Transverse colon (tissue), 4 donors: Measurements from ENCODE around the gene DACT3. TPM values are rescaled to one million over a fixed set of nuclear protein-coding genes. Genes with fewer than 3 reads are reported as not detected.

Source experiments
- DNase-seq: peaks from one replicate; pipeline ENCODE4 v3.0.0-alpha.2; 2019
- H3K27ac ChIP-seq, 4 donors: fragments of 200-600 bp; sonication (generic); 2 replicates each; pipeline ENCODE4 v1.5.1; 2016 to 2018; ENCODE audit warnings: inconsistent platforms in 4 of 4
- H3K27me3 ChIP-seq: fragments of 200-600 bp; sonication (generic); 2 replicates; pipeline ENCODE4 v1.5.1; 2017; ENCODE audit warnings: inconsistent platforms
- H3K36me3 ChIP-seq, 4 donors: fragments of 200-600 bp; sonication (generic); 2 replicates each; pipeline ENCODE4 v1.5.1; 2017 to 2019; ENCODE audit warnings: inconsistent platforms in 4 of 4
- H3K4me1 ChIP-seq, 4 donors: fragments of 200-600 bp; sonication (generic); 2 replicates each; pipeline ENCODE4 v1.5.1; 2017 to 2020; ENCODE audit warnings: inconsistent platforms in 4 of 4
- H3K4me3 ChIP-seq, 4 donors: fragments of 200-600 bp; sonication (generic); 1 replicate in 1 of 4; 2 replicates in 3 of 4; pipeline versions ENCODE4 v1.5.1 to v1.6.1; 2017 to 2019; ENCODE audit warnings: inconsistent platforms in 4 of 4
- H3K9me3 ChIP-seq, 2 donors: fragments of 200-600 bp; sonication (generic); 2 replicates each; pipeline ENCODE4 v1.5.1; 2017 to 2019; ENCODE audit warnings: inconsistent platforms in 2 of 2
- EP300 ChIP-seq: sonication (generic); formaldehyde crosslinking; IDR thresholded peaks from one replicate; pipeline ENCODE4 v1.6.1; 2017; ENCODE audit warnings: antibody characterized with exemption, low read depth
- POLR2A ChIP-seq: fragments of 450-650 bp; IDR thresholded peaks from one replicate; pipeline ENCODE4 v1.6.1; 2016; ENCODE audit warnings: antibody characterized with exemption, mild to moderate bottlenecking, moderate library complexity
- POLR2AphosphoS5 ChIP-seq, 3 donors: sonication (generic); formaldehyde crosslinking; IDR thresholded peaks; one replicate each; pipeline ENCODE4 v1.6.1; 2016; ENCODE audit warnings: antibody characterized with exemption in 3 of 3
- WGBS, 2 donors: methylation state at CpG; one replicate each; pipeline ENCODE4 v1.1.5; 2018; ENCODE audit warnings: low coverage in 1 of 2; 5-methylcytosine and 5-hydroxymethylcytosine counted together
- in situ Hi-C, 4 donors: fragments of 200-750 bp; cut with MboI; loops; one replicate each; pipeline versions ENCODE4 v1.15.0 to v1.15.1; 2017; ENCODE audit warnings: low sequenced_read_pairs in 3 of 4, low pct_ligation_motif_present in 1 of 4, low pct_unique_long_range_greater_than_20kb in 1 of 4
- intact Hi-C: fragments of 100-400 bp; cut with DNase I; formaldehyde crosslinking; loops from one replicate; pipeline ENCODE4 v1.15.1; 2023; ENCODE audit warnings: low total_unique reads
- small RNA-seq, 4 donors: library from RNA; depleted of rRNA; stranded (forward); fragments of <200 nt; gene quantifications; one replicate each; pipeline ENCODE3, GENCODE V24; 2016
- total RNA-seq, 4 donors: library from RNA; depleted of rRNA; stranded (reverse); fragments of >200 nt; gene quantifications; one replicate each; pipeline ENCODE4 v1.1.0, GENCODE V29; 2016
- TF ChIP-seq, protein P1 (sequence below), 5 experiments: fragments of 200-600 bp in 3 of 5; fragments of 450-650 bp in 2 of 5; sonication (generic) in 3 of 5; IDR thresholded peaks; 1 replicate in 2 of 5; 2 replicates in 3 of 5; pipeline ENCODE4 v1.5.1; 2016 to 2017; ENCODE audit warnings: antibody characterized with exemption in 5 of 5, inconsistent platforms in 3 of 5, mild to moderate bottlenecking in 2 of 5, moderate library complexity in 1 of 5

DACT3 gene
- total RNA-seq, 4 donors from 2014 or later: 5.3 to 27.1 (median 7.5) TPM

DNA sequence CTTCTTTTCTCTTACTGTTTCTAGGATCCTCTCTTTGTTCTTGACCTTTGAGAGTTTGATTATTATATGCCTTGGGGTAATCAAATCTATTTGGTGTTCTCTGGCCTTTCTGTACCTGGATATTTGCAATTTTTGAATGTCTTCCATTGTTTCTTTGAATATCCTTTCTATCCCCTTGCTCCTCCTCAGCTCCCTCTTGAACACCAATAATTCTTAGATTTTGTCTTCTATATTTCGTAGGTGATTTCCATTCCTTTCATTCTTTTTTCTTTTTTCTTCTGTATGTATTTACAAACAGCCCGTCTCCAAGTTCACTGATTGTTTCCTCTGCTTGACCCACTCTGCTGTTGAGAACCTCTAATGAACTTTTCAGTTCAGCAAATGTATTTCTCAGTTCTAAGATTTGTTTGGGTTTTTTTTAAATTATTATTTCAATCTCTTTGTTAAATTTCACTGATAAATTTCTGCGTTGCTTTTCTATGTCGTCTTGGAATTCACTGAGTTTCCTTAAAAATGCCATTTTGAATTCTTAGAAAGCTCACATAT lies 62.5 kb downstream of the DACT3 start:
- DNase-seq: no peak
- peaks cover 6 to 20% (median 16%) of the 10 kb centered on the region in 4 donors for H3K4me1 ChIP-seq
- H3K27ac ChIP-seq: no peak overlapping the region
- H3K36me3 ChIP-seq: no peaks in the 10 kb centered on the region
- no peaks in the 10 kb centered on the region for H3K9me3 ChIP-seq
- H3K27me3 ChIP-seq: no peaks in the 10 kb centered on the region
- in situ Hi-C loops: no loop called here
- no peak overlapping the region for H3K4me3 ChIP-seq
- WGBS, 2 donors: 95 to 100% methylated on average over 4 of the region's 4 CpGs
- TF ChIP-seq, protein P1, sequence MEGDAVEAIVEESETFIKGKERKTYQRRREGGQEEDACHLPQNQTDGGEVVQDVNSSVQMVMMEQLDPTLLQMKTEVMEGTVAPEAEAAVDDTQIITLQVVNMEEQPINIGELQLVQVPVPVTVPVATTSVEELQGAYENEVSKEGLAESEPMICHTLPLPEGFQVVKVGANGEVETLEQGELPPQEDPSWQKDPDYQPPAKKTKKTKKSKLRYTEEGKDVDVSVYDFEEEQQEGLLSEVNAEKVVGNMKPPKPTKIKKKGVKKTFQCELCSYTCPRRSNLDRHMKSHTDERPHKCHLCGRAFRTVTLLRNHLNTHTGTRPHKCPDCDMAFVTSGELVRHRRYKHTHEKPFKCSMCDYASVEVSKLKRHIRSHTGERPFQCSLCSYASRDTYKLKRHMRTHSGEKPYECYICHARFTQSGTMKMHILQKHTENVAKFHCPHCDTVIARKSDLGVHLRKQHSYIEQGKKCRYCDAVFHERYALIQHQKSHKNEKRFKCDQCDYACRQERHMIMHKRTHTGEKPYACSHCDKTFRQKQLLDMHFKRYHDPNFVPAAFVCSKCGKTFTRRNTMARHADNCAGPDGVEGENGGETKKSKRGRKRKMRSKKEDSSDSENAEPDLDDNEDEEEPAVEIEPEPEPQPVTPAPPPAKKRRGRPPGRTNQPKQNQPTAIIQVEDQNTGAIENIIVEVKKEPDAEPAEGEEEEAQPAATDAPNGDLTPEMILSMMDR (IDR thresholded peaks at IDR 0.05): no peak
- TF ChIP-seq POLR2A: no peak
- no peak for TF ChIP-seq EP300
- no peak for TF ChIP-seq POLR2AphosphoS5 (IDR thresholded peaks at IDR 0.05)
- intact Hi-C loops: no loop called here

Small RNAs within 50 kb of the gene (small RNA-seq; reads per million reads assigned to genes)
- gene MIR320E (0 to 0.84 (median 0.35) reads per million in 4 donors), gene RN7SL364P (0 to 0.36 (median 0) reads per million in 4 donors)

Other genes with a start within 250 kb of the DACT3 start
- gene CCDC8, start 247.6 kb downstream of the DACT3 start, total RNA-seq: 1 to 10 TPM in 3 of 4 donors, under 1 TPM in 1; 0.40 to 1.9 (median 1.2) TPM
- gene PNMA8C, start 232.2 kb downstream of the DACT3 start, total RNA-seq: not detected
- gene PNMA8A, start 189.6 kb downstream of the DACT3 start, total RNA-seq: under 1 TPM in 3 of 4 donors, not detected in 1; 0.20 to 0.68 (median 0.64) TPM
- under 1 TPM; 0.27 to 0.80 (median 0.58) TPM for gene PNMA8B, start 165.3 kb downstream of the DACT3 start, total RNA-seq
- gene CALM3, start 59.9 kb downstream of the DACT3 start, total RNA-seq: 100 to 1,000 TPM; 160 to 923 (median 194) TPM
- 1 to 10 TPM in 2 of 4 donors, under 1 TPM in 1, not detected in 1; 0.55 to 2.4 (median 2.2) TPM for gene PTGIR, start 36.1 kb downstream of the DACT3 start, total RNA-seq
- not detected for gene GNG8, start 25.0 kb downstream of the DACT3 start, total RNA-seq
- 100 to 1,000 TPM in 1 of 4 donors, 10 to 100 TPM in 3; 40.1 to 201 (median 53.5) TPM for gene PRKD2, start 55.9 kb upstream of the DACT3 start, total RNA-seq
- gene FKRP, start 84.9 kb upstream of the DACT3 start, total RNA-seq: 10 to 100 TPM in 3 of 4 donors, 1 to 10 TPM in 1; 9.7 to 16.1 (median 11.8) TPM
- gene STRN4, start 85.3 kb upstream of the DACT3 start, total RNA-seq: 100 to 1,000 TPM in 3 of 4 donors, 10 to 100 TPM in 1; 81.6 to 306 (median 174) TPM
- gene SLC1A5, start 127.4 kb upstream of the DACT3 start, total RNA-seq: 100 to 1,000 TPM in 1 of 4 donors, 10 to 100 TPM in 3; 19.8 to 104 (median 91.4) TPM
- gene AP2S1, start 189.7 kb upstream of the DACT3 start, total RNA-seq: 10 to 100 TPM; 50.1 to 96.9 (median 61.2) TPM
- gene ARHGAP35, start 199.8 kb upstream of the DACT3 start, total RNA-seq: 100 to 1,000 TPM in 2 of 4 donors, 10 to 100 TPM in 2; 77.1 to 159 (median 98.4) TPM